HG02973 (cell line): ENCODE measurements around the gene NEUROG1.
"Not testable (repeated sequence)": the region's sequence is repeated elsewhere in the genome, so short reads cannot be mapped to it uniquely, and the experiment has no call there.

ENCODE experiments used
- ATAC-seq: cut with Tn5 transposase; IDR thresholded peaks from one replicate; pipeline ENCODE4 v1.9.1; 2021; ENCODE audit warnings: moderate library complexity; ENCODE audit not compliant: unreplicated experiment

NEUROG1 gene

GRCh38 chr5:135495531-135495930 is 40.2 kb downstream of the NEUROG1 start:
- not testable (repeated sequence) for ATAC-seq

DNA sequence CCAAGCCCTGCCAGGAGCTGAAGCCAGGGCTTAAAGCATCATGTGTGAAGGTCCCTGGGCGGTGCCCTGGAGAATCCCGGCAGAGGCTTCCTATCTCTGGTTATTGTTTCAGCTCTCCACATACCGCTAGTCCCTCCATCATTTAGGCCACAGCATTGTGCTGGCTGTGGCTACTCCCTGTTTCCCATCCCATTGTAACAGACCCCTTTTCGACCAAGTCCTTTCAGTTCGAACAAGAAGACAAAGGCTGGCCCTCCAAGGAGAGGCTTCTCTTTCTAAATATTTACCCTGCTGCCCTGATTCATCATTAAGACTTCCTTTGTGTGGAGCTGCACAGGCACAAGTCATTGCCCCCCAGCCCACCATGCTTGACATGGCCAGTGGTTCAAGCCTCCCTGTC is 41.6 kb downstream of the NEUROG1 start:
- no peak for ATAC-seq

DNA sequence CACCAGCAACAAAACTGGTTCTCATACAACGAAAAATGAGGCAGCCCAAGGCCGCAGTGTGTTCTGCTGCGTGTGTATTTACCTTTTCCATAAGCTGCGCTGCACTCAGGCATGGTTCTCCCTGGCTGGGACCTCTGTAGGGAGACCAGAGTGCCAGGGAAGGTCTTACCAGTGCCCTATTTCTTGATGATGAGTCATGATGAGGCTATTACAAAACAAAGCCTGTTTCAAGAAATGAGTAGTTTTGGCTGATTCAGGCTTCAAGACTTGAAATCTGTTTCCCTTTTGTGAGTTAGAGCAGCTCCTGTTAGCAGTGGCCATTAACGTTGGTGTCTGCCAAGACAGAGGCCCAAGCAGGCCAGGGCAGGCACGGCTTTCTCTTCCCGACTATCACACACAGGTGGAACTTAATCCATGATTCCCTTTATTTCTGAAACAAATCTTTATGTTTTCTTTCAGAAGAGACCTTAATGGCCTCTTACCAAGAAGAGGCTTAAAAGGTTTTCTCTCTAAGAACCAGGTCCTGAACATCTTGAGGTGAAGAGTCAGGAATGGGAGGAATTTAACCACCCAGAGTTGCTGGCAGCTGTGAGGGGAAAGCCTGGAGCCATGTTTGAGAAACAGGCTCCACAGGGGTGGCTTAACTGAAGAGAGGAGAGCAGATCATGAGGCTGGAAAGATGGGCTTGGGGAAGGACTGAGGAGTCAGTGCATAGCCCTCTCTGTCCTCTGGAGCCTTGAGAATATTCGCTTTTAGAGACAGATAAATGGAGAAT is 42.2 kb downstream of the NEUROG1 start:
- ATAC-seq: no peak

GRCh38 chr5:135492319-135492626 is 43.5 kb downstream of the NEUROG1 start:
- ATAC-seq: no peak

DNA sequence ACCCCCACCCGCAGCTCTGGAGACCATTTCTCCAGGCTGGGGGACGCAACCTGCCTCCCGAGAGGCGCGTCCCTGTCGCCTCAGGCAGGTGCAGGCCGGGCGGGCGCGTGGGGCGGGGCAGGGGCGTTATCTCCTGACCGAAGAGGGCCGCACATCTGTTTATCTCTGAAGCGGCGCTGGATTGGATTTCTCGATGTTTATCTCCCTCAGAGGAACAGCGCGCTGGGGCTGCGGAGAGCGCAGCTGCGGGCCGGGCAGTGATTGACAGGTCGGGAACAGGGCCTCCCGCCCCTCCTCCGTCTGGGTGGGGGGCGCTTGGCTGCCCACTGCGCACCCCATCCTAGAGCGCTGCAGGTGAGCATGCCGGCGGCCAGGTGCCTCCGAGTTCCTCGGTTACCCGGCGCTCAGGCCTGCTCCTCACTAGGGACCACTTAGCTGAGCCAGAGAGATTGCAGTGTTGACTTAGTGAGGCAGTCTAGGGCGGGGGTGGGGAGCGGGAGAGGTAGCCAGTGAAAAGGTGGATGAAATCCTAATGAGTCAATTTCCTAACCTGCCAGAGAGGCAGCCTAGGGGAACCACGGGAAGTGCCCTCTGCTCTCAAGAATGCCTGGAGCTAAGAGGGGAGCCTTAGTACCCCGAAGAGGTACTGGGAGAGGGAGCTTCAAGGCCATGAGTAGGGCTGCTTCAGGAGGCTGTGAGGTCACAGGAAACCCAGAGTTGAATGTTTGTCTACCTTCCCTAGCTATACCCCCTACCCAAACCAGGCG is 44.0 kb downstream of the NEUROG1 start:
- no peak for ATAC-seq

GRCh38 chr5:135491038-135491551 is 44.7 kb downstream of the NEUROG1 start:
- ATAC-seq: no peak

DNA sequence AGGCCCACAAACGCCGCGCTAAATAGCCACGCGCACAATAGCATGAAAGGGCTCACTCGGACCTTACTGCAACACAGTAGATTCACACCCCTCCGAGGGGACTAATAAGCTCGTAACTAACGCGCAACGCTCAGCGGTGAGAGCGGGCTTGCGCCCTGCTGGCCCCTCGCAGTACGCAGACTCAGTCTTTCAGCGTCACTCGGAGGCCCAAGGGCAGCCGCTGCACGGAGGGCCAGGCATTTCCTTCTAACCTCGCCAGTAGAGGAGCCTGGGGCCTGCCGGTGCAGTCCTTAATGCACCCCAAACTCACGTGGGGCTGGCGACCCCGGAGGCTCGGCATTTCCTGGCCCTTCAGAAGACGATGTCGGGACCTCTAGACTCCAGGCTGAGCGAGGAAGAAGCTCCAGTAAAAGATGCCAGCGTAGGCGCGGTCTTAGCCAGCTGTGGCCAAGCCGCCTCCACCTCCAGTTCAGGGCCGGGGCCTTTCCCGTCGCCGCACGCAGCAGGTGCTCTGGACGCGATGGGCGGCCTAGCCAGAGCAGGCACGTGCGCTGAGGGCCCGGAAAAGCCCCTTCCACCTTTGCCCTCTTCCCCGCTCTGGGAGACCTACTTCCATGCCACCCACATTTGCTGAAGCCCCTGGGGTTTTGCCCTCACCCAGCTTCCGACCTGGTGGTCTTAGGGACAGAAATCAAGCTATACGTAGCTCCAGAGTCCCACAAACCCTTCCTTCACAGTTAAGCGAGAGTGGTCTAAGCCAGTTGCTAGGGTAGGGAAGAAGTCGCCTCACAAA is 45.3 kb downstream of the NEUROG1 start:
- no peak for ATAC-seq

GRCh38 chr5:135489466-135490244 is 46.1 kb downstream of the NEUROG1 start:
- no peak for ATAC-seq

GRCh38 chr5:135488727-135489465 is 46.9 kb downstream of the NEUROG1 start:
- ATAC-seq: no peak

DNA sequence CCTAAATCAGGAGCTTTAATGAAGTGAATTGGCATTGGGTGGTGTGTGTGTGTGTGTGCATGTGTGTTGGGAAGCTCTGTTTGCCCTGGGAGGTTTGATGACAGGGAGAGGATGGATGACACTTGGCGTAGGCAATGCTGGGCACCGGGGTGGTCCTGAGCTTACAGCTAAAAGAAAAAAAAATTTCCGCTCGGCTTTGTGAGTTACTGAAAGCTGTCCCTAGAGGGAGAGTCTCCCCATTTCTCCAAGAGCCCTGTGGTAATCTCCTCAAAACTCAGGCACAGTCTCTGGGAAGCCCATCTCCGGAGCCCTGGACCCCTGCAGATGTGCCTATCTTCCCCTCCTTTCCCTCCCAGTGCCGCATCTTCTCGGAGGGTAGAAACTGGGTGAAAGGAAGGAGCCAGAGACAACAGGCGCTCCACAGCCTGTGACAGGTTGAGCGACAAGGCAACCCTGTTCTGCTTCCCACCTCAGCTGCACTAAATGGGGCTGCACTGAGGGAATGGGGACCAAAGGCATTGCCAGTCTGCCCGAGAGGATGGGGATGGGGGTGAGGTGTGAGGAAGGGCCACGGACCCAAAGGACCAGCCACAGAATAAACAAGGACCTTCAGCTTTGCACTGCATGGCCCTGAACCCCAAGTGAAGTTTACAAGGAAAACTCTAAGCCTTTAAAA is 47.8 kb downstream of the NEUROG1 start:
- no peak for ATAC-seq

GRCh38 chr5:135487037-135487395 is 48.7 kb downstream of the NEUROG1 start:
- no peak for ATAC-seq

- no peak for ATAC-seq
These were observed 49.4 kb downstream of the NEUROG1 start for GRCh38 chr5:135486131-135487036.

DNA sequence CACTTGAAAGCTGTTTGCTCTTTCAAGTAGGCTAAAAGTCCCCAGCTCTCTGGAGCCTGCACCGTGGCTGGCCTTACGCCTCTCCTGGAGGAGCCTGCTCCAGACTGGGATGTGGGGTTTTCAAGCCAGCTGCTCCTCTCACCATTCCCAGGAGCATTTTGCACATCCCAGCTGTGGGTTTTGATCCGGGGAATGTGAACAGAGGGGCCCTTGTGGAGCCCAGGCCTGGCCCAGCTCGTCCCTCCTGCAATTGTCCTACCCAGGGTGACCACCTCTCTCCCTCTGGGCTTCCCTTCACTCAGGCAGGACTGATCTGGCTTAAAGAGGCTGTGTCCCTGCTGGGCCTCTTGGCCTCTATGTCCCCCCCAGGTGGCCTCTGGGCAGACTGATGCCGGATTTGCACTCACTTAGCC is 51.1 kb downstream of the NEUROG1 start:
- no peak for ATAC-seq
